Measurements from ENCODE around the gene CLMP. TPM values are rescaled to one million over a fixed set of nuclear protein-coding genes. Genes with fewer than 3 reads are reported as not detected.

The CLMP gene
- total and polyA plus RNA-seq, 2 donors (not counting 3 experiments of a cell fraction or from before 2014, with no cell fraction given) = 0.03 to 0.18 TPM

DNA sequence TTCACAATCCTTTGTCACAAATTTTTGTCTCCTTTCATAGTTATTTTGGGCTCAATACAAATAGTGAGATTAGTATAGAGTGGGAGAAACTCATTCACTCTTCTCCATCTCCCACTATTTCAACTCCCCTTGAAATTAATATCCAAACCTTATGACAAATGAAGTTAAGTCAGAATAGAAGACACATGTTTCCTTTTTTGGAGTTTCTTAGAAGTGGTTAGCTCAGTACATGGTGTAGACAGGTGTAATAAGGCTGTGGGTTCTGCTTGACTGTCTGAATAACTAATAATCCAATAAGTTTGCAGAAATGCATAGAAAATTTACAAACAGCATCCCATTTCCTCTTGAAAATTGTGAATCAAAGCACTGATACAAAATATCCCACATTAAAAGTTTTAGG lies 122.3 kb downstream of the CLMP start:
- POLR2A ChIA-PET = no interaction called here
- Histone ChIP-seq H2AFZ (ENCODE audit: low read depth, low read length) (no peak overlapping the region), H3K4me2 (ENCODE audit: insufficient read depth, low read length) (no peak overlapping the region), H3K4me3 (replicated peaks in 1 of 3; ENCODE audit: insufficient read depth in 1 of 3, low read depth in 1 of 3, low read length in 3 of 3) (no peak overlapping the region), H3K79me2 (ENCODE audit: control insufficient read depth, insufficient read depth, low read length) (no peaks in the 10 kb centered on the region), H4K20me1 (replicated peaks; ENCODE audit: control insufficient read depth, extremely low read depth, insufficient read depth, low read length) (no peaks in the 10 kb centered on the region), H3K27me3 (ENCODE audit: control insufficient read depth in 2 of 2, insufficient read depth in 2 of 2, low read length in 2 of 2) (no peaks in the 10 kb centered on the region), H3K9ac (replicated peaks; ENCODE audit: extremely low read depth, insufficient read depth, low read length) (no peak overlapping the region), H3K9me3 (replicated peaks; ENCODE audit: control insufficient read depth, insufficient read depth, low read length) (no peaks in the 10 kb centered on the region), H3K36me3 (ENCODE audit: control insufficient read depth in 2 of 2, extremely low read depth in 1 of 2, insufficient read depth in 2 of 2, low read length in 2 of 2) (no peaks in the 10 kb centered on the region), H3K4me1 (ENCODE audit: control insufficient read depth, extremely low read depth, insufficient read depth, low read length) (no peaks in the 10 kb centered on the region), H3K27ac (ENCODE audit: insufficient read depth, low read depth, low read length) (no peak overlapping the region), H3K9me1 (replicated peaks; ENCODE audit: control insufficient read depth, extremely low read depth, insufficient read depth, low read length) (no peaks in the 10 kb centered on the region)
- CTCF ChIA-PET = no interaction called here
- no TSS peak for BruUV-seq (replicated peaks)
- DNase-seq (ENCODE audit: low read depth, low spot score) (no peak), FAIRE-seq (no peak)
- dilution Hi-C loops (cut with MboI; ENCODE audit: extremely low pct_ligation_motif_present, low sequenced_read_pairs) (no loop called here), intact Hi-C loops (cut with micrococcal nuclease) (no loop called here)
- no peak for TF ChIP-seq GATA2 (IDR thresholded peaks at IDR 0.05; ENCODE audit: insufficient read depth, insufficient read length, low read depth, low read length)
- TF ChIP-seq, protein P1, sequence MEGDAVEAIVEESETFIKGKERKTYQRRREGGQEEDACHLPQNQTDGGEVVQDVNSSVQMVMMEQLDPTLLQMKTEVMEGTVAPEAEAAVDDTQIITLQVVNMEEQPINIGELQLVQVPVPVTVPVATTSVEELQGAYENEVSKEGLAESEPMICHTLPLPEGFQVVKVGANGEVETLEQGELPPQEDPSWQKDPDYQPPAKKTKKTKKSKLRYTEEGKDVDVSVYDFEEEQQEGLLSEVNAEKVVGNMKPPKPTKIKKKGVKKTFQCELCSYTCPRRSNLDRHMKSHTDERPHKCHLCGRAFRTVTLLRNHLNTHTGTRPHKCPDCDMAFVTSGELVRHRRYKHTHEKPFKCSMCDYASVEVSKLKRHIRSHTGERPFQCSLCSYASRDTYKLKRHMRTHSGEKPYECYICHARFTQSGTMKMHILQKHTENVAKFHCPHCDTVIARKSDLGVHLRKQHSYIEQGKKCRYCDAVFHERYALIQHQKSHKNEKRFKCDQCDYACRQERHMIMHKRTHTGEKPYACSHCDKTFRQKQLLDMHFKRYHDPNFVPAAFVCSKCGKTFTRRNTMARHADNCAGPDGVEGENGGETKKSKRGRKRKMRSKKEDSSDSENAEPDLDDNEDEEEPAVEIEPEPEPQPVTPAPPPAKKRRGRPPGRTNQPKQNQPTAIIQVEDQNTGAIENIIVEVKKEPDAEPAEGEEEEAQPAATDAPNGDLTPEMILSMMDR (IDR thresholded peaks at IDR 0.05; ENCODE audit: extremely low read depth in 1 of 2, insufficient read depth in 1 of 2, low read depth in 1 of 2, low read length in 2 of 2) = no peak
- no peak for TF ChIP-seq JUN (IDR thresholded peaks at IDR 0.05; ENCODE audit: borderline replicate concordance, insufficient read depth, insufficient read length, low read depth)
- TF ChIP-seq POLR2AphosphoS5 (IDR thresholded peaks at IDR 0.05; ENCODE audit: insufficient read depth, low read depth, low read length) = no peak
- TF ChIP-seq EZH2 (IDR thresholded peaks at IDR 0.05; ENCODE audit: borderline replicate concordance, low read depth, low read length, severe bottlenecking) = no peak
- TF ChIP-seq FOS (IDR thresholded peaks at IDR 0.05; ENCODE audit: borderline replicate concordance, insufficient read depth, low read length) = no peak
- TF ChIP-seq MYC (IDR thresholded peaks at IDR 0.05; ENCODE audit: low read depth, low read length) = no peak
- TF ChIP-seq MAX (IDR thresholded peaks at IDR 0.05; ENCODE audit: insufficient read depth, insufficient read length) = no peak
- TF ChIP-seq POLR2A (IDR thresholded peaks at IDR 0.05; ENCODE audit: low read depth, low read length) = no peak
